HG03460 (cell line): Measurements from ENCODE around the gene MMP17.
A peak's percentile ranks its signal among the peaks of the same experiment; 100 is the strongest.
"Not testable (repeated sequence)": the region's sequence is repeated elsewhere in the genome, so short reads cannot be mapped to it uniquely, and the experiment has no call there.

Experiments used
- ATAC-seq: cut with Tn5 transposase; IDR thresholded peaks from one replicate; pipeline ENCODE4 v1.9.1; 2021; ENCODE audit not compliant: unreplicated experiment

MMP17 gene

GRCh38 chr12:131799828-131800593 is 28.2 kb upstream of the MMP17 start:
- no peak for ATAC-seq

GRCh38 chr12:131800594-131801135 is 27.5 kb upstream of the MMP17 start:
- no peak for ATAC-seq

- ATAC-seq: no peak
Measured at GRCh38 chr12:131801254-131801866, 26.8 kb upstream of the MMP17 start.

- ATAC-seq: no peak
Measured at GRCh38 chr12:131803961-131804521, 24.2 kb upstream of the MMP17 start.

- ATAC-seq: no peak
Measured at GRCh38 chr12:131805421-131805820, 22.8 kb upstream of the MMP17 start.

GRCh38 chr12:131806674-131807073 is 21.5 kb upstream of the MMP17 start:
- no peak for ATAC-seq

- ATAC-seq: peak; percentile 86
Measured at GRCh38 chr12:131808744-131809371, 19.3 kb upstream of the MMP17 start.

- ATAC-seq: not testable (repeated sequence)
Measured at GRCh38 chr12:131809476-131810254, 18.5 kb upstream of the MMP17 start.

GRCh38 chr12:131810726-131811125 is 17.5 kb upstream of the MMP17 start:
- ATAC-seq: no peak

- no peak for ATAC-seq
Measured at GRCh38 chr12:131815131-131815530, 13.1 kb upstream of the MMP17 start.

GRCh38 chr12:131816495-131816894 is 11.7 kb upstream of the MMP17 start:
- ATAC-seq: no peak

- ATAC-seq: no peak
Measured at GRCh38 chr12:131817241-131817640, 11.0 kb upstream of the MMP17 start.

- no peak for ATAC-seq
Measured at GRCh38 chr12:131818821-131819585, 9.2 kb upstream of the MMP17 start.

- no peak for ATAC-seq
Measured at GRCh38 chr12:131824450-131824849, 3.7 kb upstream of the MMP17 start.

GRCh38 chr12:131825146-131825892 is 2.9 kb upstream of the MMP17 start:
- ATAC-seq: no peak

GRCh38 chr12:131826097-131826928 is 1.9 kb upstream of the MMP17 start:
- no peak for ATAC-seq

- ATAC-seq: no peak
Measured at GRCh38 chr12:131828671-131829355, 620 bp downstream of the MMP17 start.

- ATAC-seq: no peak
Measured at GRCh38 chr12:131829356-131829747, 1.2 kb downstream of the MMP17 start.
